OCI-LY1 (cell line): ENCODE data around the gene VAPB.

ENCODE experiments used
- EZH2 ChIP-seq: fragments of 200-600 bp; sonication (generic), shearing (Covaris generic); IDR thresholded peaks from 2 replicates; pipeline ENCODE4 v1.8.0; 2017; ENCODE audit warnings: borderline replicate concordance, mixed run types, mild to moderate bottlenecking, antibody characterized with exemption, low read length, moderate library complexity, mixed read lengths
- TF ChIP-seq, protein P1 (sequence below): fragments of 200-600 bp; sonication (generic), shearing (Covaris generic); IDR thresholded peaks from 2 replicates; pipeline ENCODE4 v1.5.1; 2017; ENCODE audit warnings: mild to moderate bottlenecking, antibody characterized with exemption, low read length, moderate library complexity, mixed read lengths

GRCh38 chr20:58388882-58389323 is at the start of gene VAPB:
- no peak for TF ChIP-seq EZH2
- TF ChIP-seq, protein P1, sequence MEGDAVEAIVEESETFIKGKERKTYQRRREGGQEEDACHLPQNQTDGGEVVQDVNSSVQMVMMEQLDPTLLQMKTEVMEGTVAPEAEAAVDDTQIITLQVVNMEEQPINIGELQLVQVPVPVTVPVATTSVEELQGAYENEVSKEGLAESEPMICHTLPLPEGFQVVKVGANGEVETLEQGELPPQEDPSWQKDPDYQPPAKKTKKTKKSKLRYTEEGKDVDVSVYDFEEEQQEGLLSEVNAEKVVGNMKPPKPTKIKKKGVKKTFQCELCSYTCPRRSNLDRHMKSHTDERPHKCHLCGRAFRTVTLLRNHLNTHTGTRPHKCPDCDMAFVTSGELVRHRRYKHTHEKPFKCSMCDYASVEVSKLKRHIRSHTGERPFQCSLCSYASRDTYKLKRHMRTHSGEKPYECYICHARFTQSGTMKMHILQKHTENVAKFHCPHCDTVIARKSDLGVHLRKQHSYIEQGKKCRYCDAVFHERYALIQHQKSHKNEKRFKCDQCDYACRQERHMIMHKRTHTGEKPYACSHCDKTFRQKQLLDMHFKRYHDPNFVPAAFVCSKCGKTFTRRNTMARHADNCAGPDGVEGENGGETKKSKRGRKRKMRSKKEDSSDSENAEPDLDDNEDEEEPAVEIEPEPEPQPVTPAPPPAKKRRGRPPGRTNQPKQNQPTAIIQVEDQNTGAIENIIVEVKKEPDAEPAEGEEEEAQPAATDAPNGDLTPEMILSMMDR, result no peak
